ENCODE data around the gene KCNAB1.

- TF ChIP-seq CTCF (IDR thresholded peaks at IDR 0.05; ENCODE audit: low read length) (no peak), EZH2 (optimal IDR thresholded peaks at IDR 0.05; ENCODE audit: low read depth, low read length) (no peak), EZH2phosphoT487 (IDR thresholded peaks at IDR 0.05; ENCODE audit: low read length) (no peak)
Observed at GRCh38 chr3:156206157-156206556, 85.8 kb downstream of the KCNAB1 start.
